ENCODE results near the gene CDH3. TPM values are rescaled to one million over a fixed set of nuclear protein-coding genes. Genes with fewer than 3 reads are reported as not detected.

CDH3 gene
- total and polyA plus RNA-seq, 2 of the 13 experiments (the other 11 are each of a cell fraction or from before 2014, with no cell fraction given) = 0.11 TPM; not detected in 1

DNA sequence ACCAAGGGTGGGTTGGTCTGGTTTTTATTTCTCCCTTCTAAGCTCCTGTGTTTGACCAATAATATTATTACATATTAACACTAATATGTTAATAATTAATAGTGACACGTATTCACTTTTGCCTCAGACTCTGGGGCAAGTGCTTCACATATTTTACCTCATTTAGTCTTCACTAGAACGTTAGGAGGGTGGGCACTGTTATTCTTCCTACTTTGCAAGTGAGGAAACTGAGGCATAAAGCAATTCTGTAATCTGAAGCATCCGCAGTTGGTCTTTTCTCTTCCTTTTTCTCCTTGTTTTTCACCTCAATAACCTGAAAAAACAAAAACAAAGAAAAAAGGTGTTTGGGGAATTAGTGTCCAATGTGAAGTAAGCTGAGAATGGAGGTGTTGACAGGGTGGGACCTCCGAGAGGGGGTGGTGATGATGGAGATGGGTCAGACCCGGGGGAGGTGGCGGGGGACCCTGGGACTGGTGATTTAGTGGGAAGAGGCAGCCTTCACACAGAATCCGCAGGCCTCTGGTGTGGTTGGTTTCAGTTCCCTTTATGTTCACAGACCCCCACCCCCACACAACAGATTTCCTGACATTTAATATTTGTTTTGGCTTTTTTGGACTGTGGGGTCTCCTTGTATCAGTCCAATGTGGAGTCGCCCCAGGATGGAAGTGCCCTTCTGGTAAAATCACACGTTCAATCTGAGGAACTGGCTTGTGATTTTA, 95.7 kb downstream of the CDH3 start (continued):
- 0 out of 2 replicates have a peak, but pooled peaks have one; percentile 0 for TF ChIP-seq MIER2 (CRISPR knock-in tag; IDR thresholded peaks at IDR 0.05)
- TF ChIP-seq IRF2 (CRISPR knock-in tag; IDR thresholded peaks at IDR 0.05) = 0 out of 2 replicates have a peak, but pooled peaks have one; percentile 14
- TF ChIP-seq, protein P1, sequence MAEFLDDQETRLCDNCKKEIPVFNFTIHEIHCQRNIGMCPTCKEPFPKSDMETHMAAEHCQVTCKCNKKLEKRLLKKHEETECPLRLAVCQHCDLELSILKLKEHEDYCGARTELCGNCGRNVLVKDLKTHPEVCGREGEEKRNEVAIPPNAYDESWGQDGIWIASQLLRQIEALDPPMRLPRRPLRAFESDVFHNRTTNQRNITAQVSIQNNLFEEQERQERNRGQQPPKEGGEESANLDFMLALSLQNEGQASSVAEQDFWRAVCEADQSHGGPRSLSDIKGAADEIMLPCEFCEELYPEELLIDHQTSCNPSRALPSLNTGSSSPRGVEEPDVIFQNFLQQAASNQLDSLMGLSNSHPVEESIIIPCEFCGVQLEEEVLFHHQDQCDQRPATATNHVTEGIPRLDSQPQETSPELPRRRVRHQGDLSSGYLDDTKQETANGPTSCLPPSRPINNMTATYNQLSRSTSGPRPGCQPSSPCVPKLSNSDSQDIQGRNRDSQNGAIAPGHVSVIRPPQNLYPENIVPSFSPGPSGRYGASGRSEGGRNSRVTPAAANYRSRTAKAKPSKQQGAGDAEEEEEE (CRISPR knock-in tag; IDR thresholded peaks at IDR 0.05; ENCODE audit: borderline replicate concordance) = peak; percentile 6; the same call in 1 of the 2 replicates
- peak; percentile 72; the same call in 1 of the 2 replicates for TF ChIP-seq ZC3H4 (CRISPR knock-in tag; IDR thresholded peaks at IDR 0.05; ENCODE audit: borderline replicate concordance)
- TF ChIP-seq CENPT (CRISPR knock-in tag; IDR thresholded peaks at IDR 0.05; ENCODE audit: low read depth) = no peak
- 0 out of 2 replicates have a peak, but pooled peaks have one; percentile 13 for TF ChIP-seq ZNF430 (CRISPR knock-in tag; IDR thresholded peaks at IDR 0.05)
- no peak for TF ChIP-seq ZNF331 (CRISPR knock-in tag; IDR thresholded peaks at IDR 0.05)
- no peak for TF ChIP-seq XRCC5 (optimal IDR thresholded peaks at IDR 0.05; ENCODE audit: low read length)
- TF ChIP-seq KLF16 (CRISPR knock-in tag; IDR thresholded peaks at IDR 0.05) = 0 out of 4 replicates have a peak, but pooled peaks of 1 of the 2 experiments have one; percentile 1
- TF ChIP-seq, protein P2, sequence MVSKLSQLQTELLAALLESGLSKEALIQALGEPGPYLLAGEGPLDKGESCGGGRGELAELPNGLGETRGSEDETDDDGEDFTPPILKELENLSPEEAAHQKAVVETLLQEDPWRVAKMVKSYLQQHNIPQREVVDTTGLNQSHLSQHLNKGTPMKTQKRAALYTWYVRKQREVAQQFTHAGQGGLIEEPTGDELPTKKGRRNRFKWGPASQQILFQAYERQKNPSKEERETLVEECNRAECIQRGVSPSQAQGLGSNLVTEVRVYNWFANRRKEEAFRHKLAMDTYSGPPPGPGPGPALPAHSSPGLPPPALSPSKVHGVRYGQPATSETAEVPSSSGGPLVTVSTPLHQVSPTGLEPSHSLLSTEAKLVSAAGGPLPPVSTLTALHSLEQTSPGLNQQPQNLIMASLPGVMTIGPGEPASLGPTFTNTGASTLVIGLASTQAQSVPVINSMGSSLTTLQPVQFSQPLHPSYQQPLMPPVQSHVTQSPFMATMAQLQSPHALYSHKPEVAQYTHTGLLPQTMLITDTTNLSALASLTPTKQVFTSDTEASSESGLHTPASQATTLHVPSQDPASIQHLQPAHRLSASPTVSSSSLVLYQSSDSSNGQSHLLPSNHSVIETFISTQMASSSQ (IDR thresholded peaks at IDR 0.05; ENCODE audit: low read depth) = 0 out of 2 replicates have a peak, but pooled peaks have one; percentile 32
- TF ChIP-seq, protein P2 (CRISPR knock-in tag; IDR thresholded peaks at IDR 0.05; ENCODE audit: borderline replicate concordance) = no peak
- TF ChIP-seq, protein P3, sequence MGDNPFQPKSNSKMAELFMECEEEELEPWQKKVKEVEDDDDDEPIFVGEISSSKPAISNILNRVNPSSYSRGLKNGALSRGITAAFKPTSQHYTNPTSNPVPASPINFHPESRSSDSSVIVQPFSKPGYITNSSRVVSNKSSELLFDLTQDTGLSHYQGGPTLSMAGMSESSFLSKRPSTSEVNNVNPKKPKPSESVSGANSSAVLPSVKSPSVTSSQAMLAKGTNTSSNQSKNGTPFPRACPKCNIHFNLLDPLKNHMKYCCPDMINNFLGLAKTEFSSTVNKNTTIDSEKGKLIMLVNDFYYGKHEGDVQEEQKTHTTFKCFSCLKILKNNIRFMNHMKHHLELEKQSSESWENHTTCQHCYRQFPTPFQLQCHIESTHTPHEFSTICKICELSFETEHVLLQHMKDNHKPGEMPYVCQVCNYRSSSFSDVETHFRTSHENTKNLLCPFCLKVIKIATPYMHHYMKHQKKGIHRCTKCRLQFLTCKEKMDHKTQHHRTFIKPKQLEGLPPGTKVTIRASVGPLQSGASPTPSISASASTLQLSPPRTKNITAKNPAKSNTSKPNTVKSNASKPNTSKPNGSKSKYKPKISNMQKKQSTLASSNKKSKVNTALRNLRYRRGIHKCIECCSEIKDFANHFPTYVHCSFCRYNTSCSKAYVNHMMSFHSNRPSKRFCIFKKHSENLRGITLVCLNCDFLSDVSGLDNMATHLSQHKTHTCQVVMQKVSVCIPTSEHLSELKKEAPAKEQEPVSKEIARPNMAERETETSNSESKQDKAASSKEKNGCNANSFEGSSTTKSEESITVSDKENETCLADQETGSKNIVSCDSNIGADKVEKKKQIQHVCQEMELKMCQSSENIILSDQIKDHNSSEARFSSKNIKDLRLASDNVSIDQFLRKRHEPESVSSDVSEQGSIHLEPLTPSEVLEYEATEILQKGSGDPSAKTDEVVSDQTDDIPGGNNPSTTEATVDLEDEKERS (CRISPR knock-in tag; IDR thresholded peaks at IDR 0.05) = 0 out of 2 replicates have a peak, but pooled peaks have one; percentile 7
- TF ChIP-seq, protein P4, sequence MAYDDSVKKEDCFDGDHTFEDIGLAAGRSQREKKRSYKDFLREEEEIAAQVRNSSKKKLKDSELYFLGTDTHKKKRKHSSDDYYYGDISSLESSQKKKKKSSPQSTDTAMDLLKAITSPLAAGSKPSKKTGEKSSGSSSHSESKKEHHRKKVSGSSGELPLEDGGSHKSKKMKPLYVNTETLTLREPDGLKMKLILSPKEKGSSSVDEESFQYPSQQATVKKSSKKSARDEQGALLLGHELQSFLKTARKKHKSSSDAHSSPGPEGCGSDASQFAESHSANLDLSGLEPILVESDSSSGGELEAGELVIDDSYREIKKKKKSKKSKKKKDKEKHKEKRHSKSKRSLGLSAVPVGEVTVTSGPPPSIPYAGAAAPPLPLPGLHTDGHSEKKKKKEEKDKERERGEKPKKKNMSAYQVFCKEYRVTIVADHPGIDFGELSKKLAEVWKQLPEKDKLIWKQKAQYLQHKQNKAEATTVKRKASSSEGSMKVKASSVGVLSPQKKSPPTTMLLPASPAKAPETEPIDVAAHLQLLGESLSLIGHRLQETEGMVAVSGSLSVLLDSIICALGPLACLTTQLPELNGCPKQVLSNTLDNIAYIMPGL (CRISPR knock-in tag; IDR thresholded peaks at IDR 0.05; ENCODE audit: borderline replicate concordance in 1 of 2, low read depth in 1 of 2) = 0 out of 4 replicates have a peak, but pooled peaks of 1 of the 2 experiments have one; percentile 19
- TF ChIP-seq, protein P5, sequence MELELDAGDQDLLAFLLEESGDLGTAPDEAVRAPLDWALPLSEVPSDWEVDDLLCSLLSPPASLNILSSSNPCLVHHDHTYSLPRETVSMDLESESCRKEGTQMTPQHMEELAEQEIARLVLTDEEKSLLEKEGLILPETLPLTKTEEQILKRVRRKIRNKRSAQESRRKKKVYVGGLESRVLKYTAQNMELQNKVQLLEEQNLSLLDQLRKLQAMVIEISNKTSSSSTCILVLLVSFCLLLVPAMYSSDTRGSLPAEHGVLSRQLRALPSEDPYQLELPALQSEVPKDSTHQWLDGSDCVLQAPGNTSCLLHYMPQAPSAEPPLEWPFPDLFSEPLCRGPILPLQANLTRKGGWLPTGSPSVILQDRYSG (CRISPR knock-in tag; IDR thresholded peaks at IDR 0.05) = no peak
- no peak for TF ChIP-seq ZNF550 (CRISPR knock-in tag; IDR thresholded peaks at IDR 0.05; ENCODE audit: borderline replicate concordance)
